ENCODE results near the gene CACNB1. TPM values are rescaled to one million over a fixed set of nuclear protein-coding genes. Genes with fewer than 3 reads are reported as not detected.
A peak's percentile ranks its signal among the peaks of the same experiment; 100 is the strongest.
"Not testable (repeated sequence)": the region's sequence is repeated elsewhere in the genome, so short reads cannot be mapped to it uniquely, and the experiment has no call there.

Gene CACNB1
- total RNA-seq, 2 donors from 2014 or later = 2.3 TPM

DNA sequence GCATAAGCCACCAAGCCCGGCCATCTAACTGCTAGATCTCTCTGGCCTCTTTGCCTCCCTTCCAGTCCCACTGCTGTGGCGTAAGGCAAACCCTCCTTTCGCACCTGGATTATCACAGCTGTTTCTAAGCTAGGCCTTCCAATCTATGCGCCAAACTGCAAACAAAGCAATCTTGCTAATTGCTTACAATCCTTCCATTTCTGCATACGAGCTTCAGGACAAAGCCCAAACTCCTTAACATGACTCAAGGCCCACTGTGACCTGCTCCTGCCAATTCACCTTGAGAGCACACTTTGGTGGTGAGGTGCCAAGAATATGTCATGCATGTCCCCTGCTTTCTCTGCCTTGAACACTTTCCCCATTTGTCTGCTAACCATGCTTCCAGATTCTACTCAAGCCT is 25.5 kb downstream of the CACNB1 start:
- Histone ChIP-seq H3K36me3 (replicated peaks in 1 of 2; ENCODE audit: insufficient read depth in 1 of 2, low read depth in 2 of 2) (no peaks in the 10 kb centered on the region), H3K9me3 (no peaks in the 10 kb centered on the region), H3K4me3 (no peak overlapping the region), H3K27ac (peak overlapping the region; percentile 9 to 63 (median 41)), H3K27me3 (no peaks in the 10 kb centered on the region), H3K4me1 (peaks cover 31% of the 10 kb centered on the region)
- DNase-seq (peak; percentile 48 to 80 (median 71)), ATAC-seq (peak; percentile 74)
- TF ChIP-seq POLR2A (IDR thresholded peaks at IDR 0.05) (no peak), CTCF (IDR thresholded peaks at IDR 0.05) (no peak)
- intact Hi-C loops (cut with DNase I) = no loop called here
- 38 to 45% methylated on average over 5 of the region's 5 CpGs for WGBS, 2 donors

- H3K9me3 ChIP-seq = no peaks in the 10 kb centered on the region
Observed at GRCh38 chr17:39170558-39170957, 26.9 kb downstream of the CACNB1 start.

DNA sequence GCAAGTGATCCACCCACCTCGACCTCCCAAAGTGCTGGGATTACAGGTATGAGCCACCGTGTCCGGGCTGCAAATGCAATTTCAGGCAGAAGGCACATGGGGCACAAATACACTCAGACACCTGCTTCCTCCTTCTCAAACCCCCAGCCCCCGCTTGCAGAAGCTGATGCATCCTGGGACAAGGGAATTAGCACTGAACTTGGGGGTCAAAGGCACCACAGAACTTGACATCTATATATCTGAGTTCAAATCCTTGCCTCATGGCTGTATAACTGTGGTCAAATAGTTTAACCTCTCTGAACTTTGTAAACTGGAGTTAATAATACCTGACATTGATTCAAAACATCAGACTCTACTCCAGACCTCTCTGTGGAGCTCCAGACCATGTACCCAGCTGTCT is 27.4 kb downstream of the CACNB1 start:
- Histone ChIP-seq H3K36me3 (replicated peaks in 1 of 2; ENCODE audit: insufficient read depth in 1 of 2, low read depth in 2 of 2) (no peaks in the 10 kb centered on the region), H3K9me3 (no peaks in the 10 kb centered on the region), H3K27ac (no peak overlapping the region), H3K4me3 (no peak overlapping the region), H3K4me1 (peaks cover 49% of the 10 kb centered on the region), H3K27me3 (no peaks in the 10 kb centered on the region)
- WGBS, 2 donors = 61 to 79% methylated on average over 4 of the region's 4 CpGs
- intact Hi-C loops (cut with DNase I) = no loop called here
- DNase-seq (no peak), ATAC-seq (no peak)
- TF ChIP-seq CTCF (IDR thresholded peaks at IDR 0.05) (no peak), POLR2A (IDR thresholded peaks at IDR 0.05) (no peak)

More at GRCh38 chr17:39170558-39170957, 26.9 kb downstream of the CACNB1 start:
- intact Hi-C loops (cut with DNase I) = no loop called here
- no peak for ATAC-seq
- Histone ChIP-seq H3K4me3 (no peak overlapping the region), H3K27me3 (no peaks in the 10 kb centered on the region), H3K36me3 (replicated peaks in 1 of 2; ENCODE audit: insufficient read depth in 1 of 2, low read depth in 2 of 2) (no peaks in the 10 kb centered on the region), H3K4me1 (peaks cover 45% of the 10 kb centered on the region), H3K27ac (no peak overlapping the region)
- TF ChIP-seq CTCF (IDR thresholded peaks at IDR 0.05) (no peak), POLR2A (IDR thresholded peaks at IDR 0.05) (no peak)
- WGBS, 2 donors = 77 to 92% methylated on average over 6 of the region's 6 CpGs
- no peak for DNase-seq

GRCh38 chr17:39169518-39169917 is 28.0 kb downstream of the CACNB1 start:
- Histone ChIP-seq H3K4me3 (no peak overlapping the region), H3K27me3 (no peaks in the 10 kb centered on the region), H3K4me1 (peaks cover 50% of the 10 kb centered on the region), H3K27ac (no peak overlapping the region), H3K36me3 (replicated peaks in 1 of 2; ENCODE audit: insufficient read depth in 1 of 2, low read depth in 2 of 2) (no peaks in the 10 kb centered on the region), H3K9me3 (no peaks in the 10 kb centered on the region)
- WGBS, 2 donors = 70 to 86% methylated on average over 3 of the region's 3 CpGs
- TF ChIP-seq POLR2A (IDR thresholded peaks at IDR 0.05) = no peak
- TF ChIP-seq CTCF (IDR thresholded peaks at IDR 0.05) = no peak
- ATAC-seq (no peak), DNase-seq (no peak)
- intact Hi-C loops (cut with DNase I) = loop anchor here (10.0 kb wide), 1 partner anchor 65 kb away; no protein-coding TSS in a partner anchor

- H3K4me1 ChIP-seq = peaks cover 54% of the 10 kb centered on the region
- no peak overlapping the region for H3K4me3 ChIP-seq
- intact Hi-C loops (cut with DNase I) = loop anchor here (10.0 kb wide), 1 partner anchor 66 kb away; no protein-coding TSS in a partner anchor
- TF ChIP-seq POLR2A (IDR thresholded peaks at IDR 0.05) (no peak), CTCF (IDR thresholded peaks at IDR 0.05) (no peak)
- WGBS, 2 donors = 84% methylated on average over 14 of the region's 14 CpGs
- H3K27me3 ChIP-seq = no peaks in the 10 kb centered on the region
- ATAC-seq (no peak), DNase-seq (no peak)
- H3K9me3 ChIP-seq = no peaks in the 10 kb centered on the region
- H3K36me3 ChIP-seq (replicated peaks in 1 of 2; ENCODE audit: insufficient read depth in 1 of 2, low read depth in 2 of 2) = no peaks in the 10 kb centered on the region
- no peak overlapping the region for H3K27ac ChIP-seq
Observed at GRCh38 chr17:39169101-39169500, 28.4 kb downstream of the CACNB1 start.

GRCh38 chr17:39168503-39168902 is 29.0 kb downstream of the CACNB1 start:
- not testable (repeated sequence) for H3K36me3 ChIP-seq (replicated peaks in 1 of 2; ENCODE audit: insufficient read depth in 1 of 2, low read depth in 2 of 2); H3K27ac ChIP-seq; DNase-seq; H3K9me3 ChIP-seq; ATAC-seq; H3K4me3 ChIP-seq; H3K27me3 ChIP-seq
- peaks cover 56% of the 10 kb centered on the region for H3K4me1 ChIP-seq
- 88 to 92% methylated on average over 10 of the region's 10 CpGs for WGBS, 2 donors
- intact Hi-C loops (cut with DNase I) = loop anchor here (10.0 kb wide), 1 partner anchor 66 kb away; no protein-coding TSS in a partner anchor
